Activated naive CD8-positive, alpha-beta T cell treated with anti-CD3 and anti-CD28 coated beads, Interleukin-2, amount 10 ng/mL, durations not matched to agents 7 days and 5 days (primary cell): ENCODE results near the gene HERC2. TPM values are rescaled to one million over a fixed set of nuclear protein-coding genes. Genes with fewer than 3 reads are reported as not detected.
A peak's percentile ranks its signal among the peaks of the same experiment; 100 is the strongest.
"Not testable (repeated sequence)": the region's sequence is repeated elsewhere in the genome, so short reads cannot be mapped to it uniquely, and the experiment has no call there.

Source experiments
- ATAC-seq: fragments of 150-1000 bp; cut with Tn5 transposase; one replicate; pipeline ENCODE4 v1.10.0; 2021; ENCODE audit warnings: low read depth, moderate library complexity
- POLR2A ChIA-PET: fragments of 350-600 bp; sonication (Branson Sonifier 250); formaldehyde crosslinking; loops from one replicate; lab custom pipeline; 2021; ENCODE audit warnings: antibody characterized with exemption; lab: Charles Lee
- DNase-seq: peaks from one replicate; pipeline ENCODE4 v3.0.0; 2021
- H3K27ac Mint-ChIP-seq: one replicate; pipeline ENCODE4 v1.8.0; 2022; ENCODE audit warnings: mild to moderate bottlenecking, mixed read lengths
- H3K27me3 Mint-ChIP-seq: one replicate; pipeline ENCODE4 v1.8.0; 2022; ENCODE audit warnings: mild to moderate bottlenecking, moderate library complexity, mixed read lengths
- H3K36me3 Mint-ChIP-seq: one replicate; pipeline ENCODE4 v1.8.0; 2021; ENCODE audit warnings: mild to moderate bottlenecking, mixed read lengths
- H3K4me1 Mint-ChIP-seq: one replicate; pipeline ENCODE4 v1.8.0; 2021; ENCODE audit warnings: mixed read lengths
- H3K4me3 Mint-ChIP-seq: one replicate; pipeline ENCODE4 v1.8.0; 2022; ENCODE audit warnings: mild to moderate bottlenecking, moderate library complexity, mixed read lengths
- H3K9me3 Mint-ChIP-seq: one replicate; pipeline ENCODE4 v1.8.0; 2021; ENCODE audit warnings: mixed read lengths
- total RNA-seq, 2 experiments: library from RNA; stranded (reverse); gene quantifications; one replicate each; pipeline ENCODE4 v1.2.3, GENCODE V29; 2021

HERC2 gene
- total RNA-seq, 2 experiments from 2014 or later, result 43.0 to 47.0 TPM

DNA sequence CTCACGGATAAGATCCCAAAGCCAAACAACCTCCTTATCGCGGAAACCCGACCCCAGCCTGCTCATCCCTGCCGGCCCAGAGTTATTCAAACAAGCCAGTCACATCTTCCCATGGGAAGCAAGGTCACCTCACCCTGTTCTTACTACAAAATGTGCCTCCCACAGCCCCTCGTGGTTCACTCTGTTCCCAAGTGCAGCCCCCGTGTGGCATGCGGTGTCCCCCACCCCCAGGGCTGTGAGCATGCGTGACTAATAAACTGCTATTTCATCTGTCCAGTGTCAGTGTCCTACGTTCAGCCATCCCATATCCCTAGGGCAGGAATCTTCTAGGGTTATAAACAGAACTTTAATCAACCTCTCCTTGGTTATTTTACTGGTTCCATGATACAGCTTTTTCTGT, 27.4 kb downstream of the HERC2 start:
- H3K27me3 Mint-ChIP-seq, H3K9me3 Mint-ChIP-seq, H3K4me1 Mint-ChIP-seq, H3K27ac Mint-ChIP-seq, DNase-seq, POLR2A ChIA-PET, ATAC-seq, H3K4me3 Mint-ChIP-seq: not testable (repeated sequence)
- H3K36me3 Mint-ChIP-seq, result peaks cover 27% of the 10 kb centered on the region

GRCh38 chr15:28289694-28290463, 32.1 kb downstream of the HERC2 start:
- Mint-ChIP-seq H3K27ac (no peak overlapping the region), H3K27me3 (no peaks in the 10 kb centered on the region), H3K4me3 (no peak overlapping the region), H3K4me1 (peaks cover 9% of the 10 kb centered on the region), H3K36me3 (peaks cover 39% of the 10 kb centered on the region), H3K9me3 (peaks cover 2% of the 10 kb centered on the region)
- ATAC-seq (no peak), DNase-seq (no peak)
- POLR2A ChIA-PET, result no interaction called here

DNA sequence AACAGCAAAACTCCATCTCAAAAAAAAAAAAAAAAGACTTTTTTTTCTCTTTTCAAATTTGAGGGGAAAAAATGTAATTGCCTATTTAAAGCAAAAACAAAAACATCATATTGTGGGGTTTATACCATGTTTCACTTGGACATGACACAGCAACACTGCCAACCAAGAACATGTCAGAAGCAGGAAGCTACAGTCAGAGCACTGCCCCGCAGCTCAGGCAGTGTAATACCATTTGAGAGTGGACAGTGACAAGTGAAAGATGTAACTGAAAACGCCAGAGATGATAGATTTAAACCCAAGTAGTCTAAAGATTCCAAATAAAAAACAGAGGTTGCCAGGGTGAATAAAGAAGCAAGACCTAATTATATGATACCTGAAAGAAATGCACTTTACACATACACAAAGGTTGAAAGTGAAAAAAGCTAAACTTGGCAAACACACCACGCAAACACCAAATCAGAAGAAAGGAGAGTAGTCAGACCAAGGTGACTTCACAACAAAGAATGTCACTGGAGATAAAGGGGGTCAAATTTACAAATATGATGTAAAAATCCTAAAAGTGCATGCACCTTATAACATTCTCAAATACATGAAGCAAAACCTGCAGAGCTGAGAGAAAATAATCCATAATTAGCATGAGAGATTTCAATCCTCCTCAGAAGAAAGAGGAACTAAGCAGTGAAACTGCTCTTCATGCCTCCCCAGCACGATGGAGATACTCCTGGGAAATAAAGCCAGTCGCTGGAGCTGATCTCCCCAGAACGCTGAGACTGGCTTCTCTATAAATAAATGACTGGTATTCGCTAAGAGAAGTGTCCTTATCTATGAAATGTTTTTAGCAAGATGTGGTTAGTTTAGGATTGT, 32.9 kb downstream of the HERC2 start:
- H3K27ac Mint-ChIP-seq, H3K27me3 Mint-ChIP-seq: not testable (repeated sequence)

GRCh38 chr15:28286659-28287058, 35.3 kb downstream of the HERC2 start:
- H3K4me3 Mint-ChIP-seq, H3K27me3 Mint-ChIP-seq: not testable (repeated sequence)

More for the DNA sequence above, 32.9 kb downstream of the HERC2 start:
- ATAC-seq, POLR2A ChIA-PET, H3K4me1 Mint-ChIP-seq, H3K4me3 Mint-ChIP-seq, H3K9me3 Mint-ChIP-seq, DNase-seq: not testable (repeated sequence)
- peaks cover 43% of the 10 kb centered on the region for H3K36me3 Mint-ChIP-seq

DNA sequence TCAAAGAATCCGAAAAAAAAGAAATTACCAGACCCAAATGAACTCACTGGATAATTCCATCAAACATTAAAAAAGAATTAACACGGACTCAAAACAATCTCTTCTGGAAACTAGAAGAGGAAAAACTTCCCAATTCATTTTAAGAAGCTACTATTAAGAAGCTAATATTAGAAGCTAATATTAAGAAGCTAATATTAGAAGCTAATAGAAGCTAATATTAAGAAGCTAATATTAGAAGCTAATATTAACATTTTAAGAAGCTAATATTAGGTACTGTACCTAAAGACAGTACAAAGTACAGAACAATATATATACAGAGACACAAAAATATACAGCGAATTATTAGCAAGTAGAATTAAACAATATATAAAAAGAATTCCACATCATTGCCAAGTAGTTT, 35.9 kb downstream of the HERC2 start:
- H3K4me3 Mint-ChIP-seq, result no peak overlapping the region
- POLR2A ChIA-PET, result no interaction called here

More at GRCh38 chr15:28286659-28287058, 35.3 kb downstream of the HERC2 start:
- DNase-seq, POLR2A ChIA-PET, ATAC-seq, H3K27ac Mint-ChIP-seq, H3K9me3 Mint-ChIP-seq: not testable (repeated sequence)
- H3K4me1 Mint-ChIP-seq, result peaks cover 12% of the 10 kb centered on the region
- H3K36me3 Mint-ChIP-seq, result peaks cover 50% of the 10 kb centered on the region

DNA sequence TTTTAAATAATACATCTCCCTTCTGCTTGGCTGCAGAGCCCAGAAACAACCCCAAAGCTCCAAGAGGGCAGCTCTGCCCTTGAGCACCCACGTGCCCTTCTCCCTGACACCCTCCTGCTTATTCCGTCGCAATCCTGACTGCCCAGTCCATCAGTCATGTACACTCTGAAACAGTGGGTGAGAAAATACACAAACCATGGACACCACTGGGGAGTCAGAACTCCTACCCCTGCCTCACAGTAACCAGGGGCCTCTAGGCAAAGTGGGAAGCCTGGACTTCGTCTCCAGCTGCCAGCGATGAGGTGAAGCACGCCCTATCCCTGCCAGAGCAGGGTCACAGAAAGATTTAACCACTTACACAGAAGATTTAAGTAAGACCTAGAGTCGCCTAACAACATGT, 40.1 kb downstream of the HERC2 start:
- POLR2A ChIA-PET, result no interaction called here
- ATAC-seq, result no peak
- no peak for DNase-seq
- Mint-ChIP-seq H3K36me3 (peaks cover 23% of the 10 kb centered on the region), H3K4me1 (peaks cover 5% of the 10 kb centered on the region), H3K27ac (no peak overlapping the region), H3K27me3 (no peaks in the 10 kb centered on the region), H3K9me3 (peaks cover 2% of the 10 kb centered on the region), H3K4me3 (no peak overlapping the region)

More for the DNA sequence above, 35.9 kb downstream of the HERC2 start:
- DNase-seq, result no peak
- H3K27ac Mint-ChIP-seq, result no peak overlapping the region
- no peaks in the 10 kb centered on the region for H3K27me3 Mint-ChIP-seq
- no peak for ATAC-seq
- H3K4me1 Mint-ChIP-seq, result peaks cover 12% of the 10 kb centered on the region
- peaks cover 47% of the 10 kb centered on the region for H3K36me3 Mint-ChIP-seq
- H3K9me3 Mint-ChIP-seq, result peaks cover 4% of the 10 kb centered on the region

GRCh38 chr15:28274635-28275034, 47.3 kb downstream of the HERC2 start:
- POLR2A ChIA-PET, result no interaction called here
- H3K9me3 Mint-ChIP-seq, result no peaks in the 10 kb centered on the region
- ATAC-seq (no peak), DNase-seq (no peak)
- H3K36me3 Mint-ChIP-seq, result no peaks in the 10 kb centered on the region
- H3K4me1 Mint-ChIP-seq, result no peaks in the 10 kb centered on the region
- no peaks in the 10 kb centered on the region for H3K27me3 Mint-ChIP-seq
- H3K4me3 Mint-ChIP-seq, result no peak overlapping the region
- no peak overlapping the region for H3K27ac Mint-ChIP-seq

GRCh38 chr15:28273873-28274610, 47.9 kb downstream of the HERC2 start:
- Mint-ChIP-seq H3K27me3 (no peaks in the 10 kb centered on the region), H3K9me3 (no peaks in the 10 kb centered on the region), H3K27ac (no peak overlapping the region), H3K4me3 (no peak overlapping the region), H3K4me1 (no peaks in the 10 kb centered on the region), H3K36me3 (peaks cover 1% of the 10 kb centered on the region)
- ATAC-seq (no peak), DNase-seq (no peak)
- POLR2A ChIA-PET, result no interaction called here

DNA sequence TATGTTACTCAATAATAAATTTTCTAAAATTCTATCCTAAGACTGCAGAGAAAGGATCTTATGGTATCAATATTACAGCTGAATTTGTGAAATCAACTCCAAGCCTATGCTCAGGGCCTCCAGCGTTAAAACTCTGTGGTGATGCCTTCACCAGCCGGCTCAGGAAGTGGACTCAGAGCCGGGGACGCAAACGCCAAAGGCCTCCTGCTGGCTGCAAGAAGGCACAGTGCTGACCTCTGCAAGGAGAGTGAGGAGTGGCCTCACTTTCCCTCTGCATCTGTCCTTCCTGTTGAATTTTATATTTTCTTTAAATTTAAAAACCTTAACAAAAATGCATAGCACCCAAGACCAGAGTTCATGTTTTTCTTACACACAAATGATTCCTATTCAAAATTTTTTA, 48.5 kb downstream of the HERC2 start:
- Mint-ChIP-seq H3K27ac (no peak overlapping the region), H3K4me1 (no peaks in the 10 kb centered on the region), H3K4me3 (no peak overlapping the region), H3K36me3 (peaks cover 1% of the 10 kb centered on the region), H3K27me3 (no peaks in the 10 kb centered on the region), H3K9me3 (no peaks in the 10 kb centered on the region)
- ATAC-seq, result no peak
- DNase-seq, result no peak
- POLR2A ChIA-PET, result no interaction called here

DNA sequence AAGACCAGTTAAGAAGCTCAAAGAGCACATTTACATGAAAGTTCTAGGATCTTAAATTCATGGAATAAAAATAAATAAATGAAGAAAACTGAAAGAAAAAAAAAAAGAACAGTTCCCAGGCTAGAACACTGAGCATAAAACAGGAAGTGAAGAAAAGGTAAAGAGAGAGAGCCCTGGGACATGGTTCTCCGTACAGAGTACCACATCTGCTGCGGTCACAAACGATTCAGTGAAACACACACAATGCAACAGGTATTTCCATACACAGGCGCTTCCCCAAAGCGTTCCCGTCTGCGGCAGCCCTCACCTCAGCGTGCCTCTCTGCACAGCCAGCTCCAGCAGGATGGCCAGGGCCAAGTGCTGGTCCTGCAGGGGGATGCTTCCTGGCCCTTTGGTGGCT, 49.4 kb downstream of the HERC2 start:
- POLR2A ChIA-PET, result no interaction called here
- no peaks in the 10 kb centered on the region for H3K9me3 Mint-ChIP-seq
- ATAC-seq (no peak), DNase-seq (no peak)
- H3K27me3 Mint-ChIP-seq, result no peaks in the 10 kb centered on the region
- H3K4me3 Mint-ChIP-seq, result no peak overlapping the region
- H3K27ac Mint-ChIP-seq, result no peak overlapping the region
- no peaks in the 10 kb centered on the region for H3K4me1 Mint-ChIP-seq
- peaks cover 6% of the 10 kb centered on the region for H3K36me3 Mint-ChIP-seq

DNA sequence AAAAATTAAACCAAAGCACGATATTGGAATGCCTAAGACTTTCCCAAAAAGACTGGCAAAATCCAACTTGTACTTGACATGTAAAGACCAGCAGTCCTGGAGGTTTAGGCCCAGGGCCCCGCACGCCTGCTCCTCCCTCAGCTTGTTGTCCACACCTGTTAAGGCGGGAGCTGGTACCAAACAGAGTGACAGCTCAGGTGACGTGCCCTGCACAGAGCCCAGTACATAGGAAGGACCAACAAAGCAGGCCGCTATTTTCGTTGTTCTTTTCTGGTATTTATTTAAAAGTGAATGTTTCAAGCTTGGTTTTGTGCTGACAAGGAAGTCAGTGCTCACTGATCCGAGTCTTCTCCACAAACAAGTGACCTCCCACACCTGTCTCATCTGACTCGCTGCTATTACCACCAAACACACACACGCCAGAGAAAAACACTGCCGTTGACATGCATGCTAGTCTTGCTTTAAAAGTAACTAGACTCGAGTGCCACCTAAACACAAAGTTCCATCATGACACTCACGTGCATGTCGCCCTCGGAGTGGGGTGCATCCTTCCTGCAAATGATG, 50.2 kb downstream of the HERC2 start:
- Mint-ChIP-seq H3K27ac (no peak overlapping the region), H3K4me3 (no peak overlapping the region), H3K9me3 (no peaks in the 10 kb centered on the region), H3K36me3 (peaks cover 12% of the 10 kb centered on the region), H3K4me1 (no peaks in the 10 kb centered on the region), H3K27me3 (no peaks in the 10 kb centered on the region)
- ATAC-seq (no peak), DNase-seq (no peak)
- POLR2A ChIA-PET, result no interaction called here

DNA sequence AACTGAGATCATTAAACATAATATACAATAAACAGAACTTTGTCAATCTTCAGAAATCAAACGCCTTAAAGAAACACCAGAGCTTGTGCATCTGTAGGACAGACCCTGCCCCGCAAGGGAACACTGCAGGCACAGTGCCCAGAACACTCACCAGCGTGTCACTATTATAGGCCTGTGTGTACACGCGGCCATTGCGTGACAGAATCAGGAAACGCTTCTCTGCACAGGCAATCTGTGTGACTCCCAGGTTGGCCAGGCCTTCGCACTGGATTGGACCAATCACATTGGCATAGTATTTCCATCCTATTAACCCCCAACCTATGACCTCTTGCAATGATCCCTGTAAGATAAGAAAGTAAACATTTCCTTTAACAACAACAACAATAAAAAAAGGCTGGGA, 52.9 kb downstream of the HERC2 start:
- peaks cover 20% of the 10 kb centered on the region for H3K36me3 Mint-ChIP-seq
- DNase-seq (no peak), ATAC-seq (no peak)
- H3K4me1 Mint-ChIP-seq, result no peaks in the 10 kb centered on the region
- H3K4me3 Mint-ChIP-seq, result no peak overlapping the region
- no peaks in the 10 kb centered on the region for H3K9me3 Mint-ChIP-seq
- H3K27me3 Mint-ChIP-seq, result no peaks in the 10 kb centered on the region
- POLR2A ChIA-PET, result no interaction called here
- H3K27ac Mint-ChIP-seq, result no peak overlapping the region

DNA sequence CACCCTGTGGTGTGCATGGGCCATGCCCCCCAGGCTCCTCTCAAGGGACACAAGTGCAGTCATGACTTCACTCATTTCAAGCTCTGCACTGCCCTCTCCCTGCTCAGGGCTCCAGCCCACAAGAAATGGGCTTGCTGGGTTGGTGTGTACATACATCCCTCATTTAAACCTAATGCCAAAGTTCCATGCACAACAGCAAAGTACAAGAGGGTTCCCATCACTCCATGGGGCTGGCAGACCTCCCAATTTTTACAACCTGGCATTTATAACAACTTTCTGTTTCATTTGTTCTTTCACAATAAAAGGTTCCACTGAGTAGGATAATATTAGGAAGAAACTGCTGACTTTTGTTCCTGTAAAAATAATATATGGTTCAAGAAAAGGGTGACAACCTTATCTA, 54.3 kb downstream of the HERC2 start:
- ATAC-seq (no peak), DNase-seq (no peak)
- H3K27ac Mint-ChIP-seq, result peak overlapping the region; percentile 18
- H3K4me1 Mint-ChIP-seq, result no peaks in the 10 kb centered on the region
- no peak overlapping the region for H3K4me3 Mint-ChIP-seq
- POLR2A ChIA-PET, result no interaction called here
- no peaks in the 10 kb centered on the region for H3K9me3 Mint-ChIP-seq
- H3K36me3 Mint-ChIP-seq, result peaks cover 23% of the 10 kb centered on the region
- H3K27me3 Mint-ChIP-seq, result no peaks in the 10 kb centered on the region
